GM18505 (cell line): ENCODE results near the gene SAFB.

ENCODE experiments used
- ATAC-seq: cut with Tn5 transposase; IDR thresholded peaks from one replicate; pipeline ENCODE4 v1.9.1; 2021; ENCODE audit not compliant: unreplicated experiment
- POLR2A ChIP-seq: IDR thresholded peaks from 4 replicates; pipeline ENCODE4 v1.6.1; 2011; ENCODE audit warnings: borderline replicate concordance; ENCODE audit not compliant: insufficient read depth, insufficient read length; ENCODE audit errors: extremely low read depth

The SAFB gene

DNA sequence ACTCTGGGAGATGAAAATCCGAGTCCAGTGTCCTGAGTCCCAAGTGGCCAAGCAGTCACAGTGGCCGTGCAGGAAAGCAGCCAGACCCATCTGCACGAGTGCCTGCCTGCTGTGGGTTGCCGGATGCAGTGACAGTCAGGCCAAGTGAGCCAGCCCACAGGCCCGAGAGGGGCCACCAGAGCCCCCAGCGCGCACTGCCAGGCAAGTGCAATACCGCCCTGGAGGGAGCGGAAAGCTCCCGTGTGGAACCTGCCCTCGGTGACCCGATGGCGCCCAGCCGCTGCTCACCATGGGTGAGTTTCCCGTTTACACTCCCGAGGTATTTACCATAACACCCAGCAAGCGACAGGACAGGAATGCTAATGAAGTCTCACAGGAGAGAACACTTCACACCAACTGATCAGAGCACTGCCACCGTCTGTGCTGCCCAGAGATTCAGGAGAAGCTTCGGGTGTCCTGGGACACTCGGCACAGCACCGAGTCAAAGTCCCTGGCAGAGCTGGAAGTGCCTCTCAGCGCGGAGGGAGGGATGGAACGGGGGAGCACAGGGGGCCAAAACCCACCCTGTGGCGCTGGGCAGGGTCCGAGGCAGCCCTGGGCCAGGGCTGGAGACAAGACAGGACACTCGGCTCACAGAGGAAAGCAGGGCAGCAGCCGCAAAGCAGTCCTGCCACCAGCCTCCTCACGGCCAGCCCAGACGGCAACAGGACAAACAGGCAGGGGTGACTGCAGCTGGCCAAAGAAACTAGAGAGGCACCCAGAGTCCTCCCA is 33.8 kb upstream of the SAFB start:
- no peak for ATAC-seq
- TF ChIP-seq POLR2A, result no peak

DNA sequence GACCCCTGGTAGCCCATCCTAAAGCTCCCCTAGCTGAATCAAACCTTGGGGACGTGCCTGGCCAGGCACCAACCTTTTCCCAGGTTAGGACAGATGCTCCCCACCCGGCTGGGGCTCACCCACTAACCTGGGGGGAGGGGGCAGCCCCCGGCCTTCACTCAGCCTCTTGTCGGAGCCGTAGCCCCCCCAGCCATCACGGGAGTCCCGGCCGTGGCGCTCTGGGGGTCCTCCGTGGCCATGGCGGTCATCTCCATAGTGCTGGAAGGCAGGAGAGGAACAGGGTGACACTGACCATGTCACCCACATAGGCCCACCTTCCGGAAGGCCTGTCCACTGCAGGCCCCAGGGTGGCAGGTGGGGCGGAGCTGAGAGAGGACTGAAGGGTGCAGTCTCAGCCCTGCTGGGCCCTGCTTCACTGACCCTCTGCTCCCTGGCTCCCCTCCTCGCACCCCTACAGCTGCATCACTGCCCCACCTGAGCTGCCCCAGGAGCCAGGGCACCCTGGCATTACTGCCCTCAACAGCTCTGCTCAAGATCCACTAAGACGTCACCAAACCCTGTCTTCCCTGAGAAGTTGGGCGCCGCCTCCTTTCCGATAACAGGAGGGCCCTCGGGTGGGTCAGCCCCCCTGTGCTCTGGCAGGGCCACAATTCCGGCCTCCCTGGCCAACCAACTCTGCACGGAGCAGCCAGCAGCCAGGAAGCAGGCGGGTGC is 32.6 kb upstream of the SAFB start:
- no peak for TF ChIP-seq POLR2A
- ATAC-seq, result no peak

DNA sequence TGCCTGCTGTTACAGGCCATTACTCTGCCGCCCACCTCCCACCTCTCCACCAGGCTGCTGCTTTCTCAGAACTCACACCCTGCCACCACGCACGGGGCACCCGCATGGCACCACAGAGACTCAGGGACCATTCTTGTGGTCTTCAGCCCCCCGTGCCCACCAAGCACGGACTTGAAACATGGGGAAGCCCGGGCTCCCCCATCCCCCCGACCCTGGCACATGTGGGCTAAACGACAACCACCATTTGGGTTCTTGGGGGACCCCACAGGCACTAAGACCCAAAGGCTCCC is 32.1 kb upstream of the SAFB start:
- no peak for ATAC-seq
- no peak for TF ChIP-seq POLR2A

DNA sequence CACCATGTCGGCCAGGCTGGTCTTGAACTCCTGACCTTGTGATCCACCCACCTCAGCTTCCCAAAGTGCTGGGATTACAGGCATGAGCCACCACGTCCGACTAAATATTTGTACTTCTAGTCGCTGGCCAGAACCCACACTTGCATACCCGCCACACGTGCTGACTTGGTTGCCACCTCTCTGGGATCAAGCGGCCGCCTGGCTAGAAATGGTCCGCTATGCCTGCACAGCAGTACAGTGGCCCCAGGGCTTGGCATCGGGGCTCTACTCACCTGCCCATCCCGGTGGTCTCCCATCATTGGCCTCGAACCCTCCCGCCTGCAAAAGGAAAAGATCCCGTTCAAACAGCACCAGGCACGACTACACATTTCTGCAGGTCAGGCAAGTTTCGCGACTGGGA is 31.4 kb upstream of the SAFB start:
- ATAC-seq, result no peak
- no peak for TF ChIP-seq POLR2A

DNA sequence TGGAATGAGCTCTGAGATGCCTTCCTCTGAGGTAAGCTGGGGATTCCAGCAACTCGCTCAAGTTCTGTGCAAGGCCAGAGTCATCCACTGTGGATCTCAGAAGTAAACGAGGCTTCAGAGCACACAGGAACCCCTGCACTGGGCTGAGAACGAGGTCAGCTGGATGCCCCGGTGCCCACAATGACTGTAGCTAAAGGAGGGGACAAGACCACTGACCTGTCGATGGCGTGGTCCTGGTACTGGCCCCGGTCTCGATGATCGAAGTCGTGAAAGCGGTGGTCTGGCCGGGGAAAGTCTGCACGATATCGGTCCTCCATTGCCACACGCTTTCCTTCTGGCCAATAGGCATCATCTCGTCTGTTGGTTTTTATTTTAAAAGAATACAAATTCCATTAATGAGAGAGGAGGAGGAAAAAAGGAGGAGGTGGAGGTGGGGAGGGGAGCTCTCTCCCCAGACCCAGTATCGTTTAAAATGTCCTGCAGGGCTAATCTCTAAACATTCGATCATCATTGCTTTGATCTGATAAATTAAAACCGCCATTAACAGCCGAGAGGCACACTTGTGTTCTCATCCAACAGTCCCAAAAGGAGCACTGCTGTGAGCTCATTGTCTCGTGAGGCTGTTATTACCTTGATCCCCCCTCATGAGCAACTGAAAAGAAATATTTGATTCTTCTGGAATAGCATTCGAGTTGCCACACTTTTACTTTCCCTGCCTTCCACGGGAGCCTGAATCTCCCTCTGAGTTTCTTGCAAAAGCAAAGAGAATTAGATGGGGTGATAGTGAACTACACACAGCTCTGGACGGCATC is 30.1 kb upstream of the SAFB start:
- ATAC-seq, result no peak

DNA sequence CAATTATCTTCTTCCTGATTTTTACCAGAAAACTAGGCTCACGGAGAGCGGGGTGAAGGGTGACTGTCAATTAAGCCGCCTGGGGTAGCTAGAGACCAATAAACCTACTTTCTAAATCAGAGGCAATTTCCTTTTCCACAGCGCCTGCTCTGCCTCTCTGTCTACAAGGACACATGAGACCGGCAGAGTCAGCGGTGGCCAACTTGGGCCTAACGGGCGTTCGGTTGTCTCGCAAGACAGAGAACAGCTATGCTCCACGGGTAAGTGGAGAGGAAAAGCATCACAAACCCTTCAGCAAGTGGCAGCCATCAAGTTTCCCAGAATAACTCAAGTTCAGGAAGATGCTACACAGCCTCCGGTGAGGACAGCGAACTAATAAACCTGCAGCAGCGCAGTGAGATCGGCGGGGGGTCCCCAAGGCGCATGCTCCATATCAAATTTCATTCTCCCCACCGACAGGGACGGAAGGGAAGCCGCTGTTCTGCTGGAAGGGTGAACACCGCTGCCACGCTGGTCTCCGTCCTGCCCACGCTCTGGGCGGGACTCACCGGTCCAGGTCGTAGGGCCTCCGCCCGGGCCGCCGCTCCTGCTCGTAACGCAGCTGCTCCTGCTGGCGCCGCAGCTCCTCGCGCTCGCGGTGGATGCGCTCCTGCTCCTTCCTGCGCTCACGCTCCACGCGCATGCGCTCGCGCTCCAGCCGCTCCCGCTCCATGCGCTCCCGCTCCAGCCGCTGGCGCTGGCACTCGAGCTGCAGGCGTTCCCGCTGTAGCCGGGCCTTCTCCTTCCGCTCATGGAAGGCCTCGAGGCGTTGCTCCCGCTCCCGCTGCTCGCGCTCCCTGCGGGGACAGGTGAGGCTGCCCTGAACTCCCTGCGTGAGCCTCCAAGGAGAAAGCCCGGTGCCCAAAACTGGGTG is 29.3 kb upstream of the SAFB start:
- no peak for ATAC-seq

More for the DNA sequence above, 30.1 kb upstream of the SAFB start:
- TF ChIP-seq POLR2A, result no peak

DNA sequence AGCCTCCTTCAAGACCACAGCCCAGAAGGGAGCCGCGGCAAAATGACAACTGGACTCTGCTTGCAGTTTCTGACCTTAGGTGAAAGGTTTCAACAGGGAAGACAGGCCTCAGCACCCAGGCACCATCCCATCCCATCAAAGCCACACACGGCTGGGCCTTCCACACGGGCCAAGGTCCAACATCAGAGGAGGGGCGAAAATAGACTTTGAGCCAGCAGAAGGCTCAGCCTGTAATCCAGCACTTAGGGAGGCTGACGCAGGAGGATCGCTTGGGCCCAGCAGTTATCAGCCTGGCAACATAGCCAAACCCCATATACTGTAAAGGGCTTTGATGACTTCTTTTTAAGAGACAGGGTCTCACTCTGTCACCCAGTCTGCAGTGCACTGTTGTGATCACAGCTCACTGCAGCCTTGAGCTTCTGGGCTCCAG is 28.3 kb upstream of the SAFB start:
- ATAC-seq, result no peak
- no peak for TF ChIP-seq POLR2A

More for the DNA sequence above, 29.3 kb upstream of the SAFB start:
- TF ChIP-seq POLR2A, result no peak

DNA sequence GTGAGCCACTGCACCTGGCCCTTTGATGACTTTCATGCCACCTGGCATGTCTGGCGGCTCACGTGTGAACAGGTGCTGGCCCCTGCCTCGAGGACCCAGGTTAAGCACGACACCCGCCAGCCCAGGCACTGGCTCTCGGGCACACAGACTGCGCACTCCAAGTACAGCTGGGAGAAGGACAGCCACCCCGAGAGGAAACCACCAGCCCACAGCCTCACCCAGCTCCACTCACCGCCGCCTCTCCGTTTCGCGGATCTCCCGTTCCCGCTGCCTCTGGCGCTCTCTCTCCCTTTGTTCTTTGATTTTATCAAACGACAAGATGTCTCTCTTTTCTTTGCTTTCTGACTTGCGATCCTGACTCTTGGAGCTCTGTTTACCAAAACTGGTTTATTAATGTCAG is 27.8 kb upstream of the SAFB start:
- no peak for ATAC-seq
- TF ChIP-seq POLR2A, result no peak

DNA sequence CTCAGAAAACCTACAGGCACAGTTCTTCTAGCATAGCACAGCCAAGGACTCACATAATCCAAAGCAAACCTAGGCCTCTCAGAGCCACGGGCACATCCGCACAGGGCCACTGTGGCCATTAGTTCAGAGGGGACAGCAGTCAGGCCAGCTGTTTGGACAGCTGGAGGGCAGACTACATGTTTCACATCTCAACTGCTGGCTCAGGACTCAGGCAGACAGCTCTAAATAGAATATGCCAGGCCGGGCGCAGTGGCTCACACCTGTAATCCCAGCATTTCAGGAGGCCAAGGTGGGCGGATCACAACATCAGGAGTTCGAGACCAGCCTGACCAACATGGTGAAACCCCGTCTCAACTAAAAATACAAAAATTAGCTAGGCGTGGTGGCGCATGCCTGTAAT is 27.1 kb upstream of the SAFB start:
- ATAC-seq, result no peak
- no peak for TF ChIP-seq POLR2A

DNA sequence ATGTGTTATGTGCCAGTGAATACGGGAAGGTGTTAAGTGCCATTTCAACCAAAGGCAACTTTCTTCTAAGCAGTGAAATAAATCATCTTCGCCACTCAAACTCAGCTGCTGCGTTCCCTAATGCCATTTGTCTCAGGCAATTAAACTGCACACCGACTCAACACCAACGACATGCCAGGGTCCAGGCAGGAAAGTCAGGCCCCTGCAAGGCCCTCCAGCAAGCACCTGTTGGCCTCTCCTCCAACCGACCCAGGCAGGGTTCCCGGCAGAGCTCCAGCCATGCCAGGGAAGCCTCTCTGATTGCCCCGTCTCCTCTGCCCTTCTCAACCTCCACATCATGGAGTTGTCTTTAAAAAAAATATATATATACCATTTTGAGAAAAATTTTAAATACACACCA is 22.1 kb upstream of the SAFB start:
- TF ChIP-seq POLR2A, result no peak
- no peak for ATAC-seq

DNA sequence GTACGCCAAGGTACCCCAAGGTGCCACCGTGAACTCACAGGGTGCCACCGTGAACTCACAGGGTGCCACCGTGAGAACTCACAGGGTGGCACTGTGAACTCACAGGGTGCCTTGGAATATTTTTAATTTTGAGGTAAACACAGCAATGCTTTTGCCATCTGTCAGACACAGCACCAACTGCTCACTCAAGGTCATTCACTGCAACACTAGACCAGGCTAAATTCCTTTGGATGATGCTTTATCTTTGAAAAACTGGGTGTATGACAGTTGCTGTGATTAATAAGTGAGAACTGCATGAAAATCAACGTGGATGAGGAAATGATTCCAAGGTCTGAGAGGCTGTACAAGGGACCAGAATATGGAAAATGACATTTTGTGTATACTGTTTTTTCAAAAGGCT is 19.3 kb upstream of the SAFB start:
- no peak for TF ChIP-seq POLR2A
- ATAC-seq, result no peak

DNA sequence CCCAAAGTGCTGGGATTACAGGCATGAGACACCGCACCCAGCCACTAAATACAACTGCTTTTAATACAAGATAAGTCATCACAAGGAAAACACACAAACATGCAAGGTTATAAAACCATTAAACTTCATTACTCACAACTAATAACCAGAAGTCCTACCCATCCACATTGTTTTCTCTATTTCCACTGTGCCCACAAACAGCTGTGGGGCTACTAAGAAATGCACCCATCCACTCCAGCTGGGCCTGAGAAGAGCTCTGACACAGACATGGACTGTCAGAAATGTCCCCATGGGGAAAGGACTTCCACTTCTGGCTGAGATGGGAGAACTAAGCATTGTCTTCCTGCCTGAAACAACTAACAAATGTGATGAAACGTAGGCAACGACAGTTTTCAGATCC is 17.5 kb upstream of the SAFB start:
- ATAC-seq, result no peak
- TF ChIP-seq POLR2A, result no peak
